GM19035 (cell line): ENCODE data around the gene KCNJ6.
"Not testable (repeated sequence)": the region's sequence is repeated elsewhere in the genome, so short reads cannot be mapped to it uniquely, and the experiment has no call there.

Experiments used
- ATAC-seq: cut with Tn5 transposase; IDR thresholded peaks from one replicate; pipeline ENCODE4 v1.9.1; 2021; ENCODE audit not compliant: unreplicated experiment

Gene KCNJ6

GRCh38 chr21:37746849-37747248, 169.4 kb downstream of the KCNJ6 start:
- no peak for ATAC-seq

GRCh38 chr21:37744551-37744950, 171.7 kb downstream of the KCNJ6 start:
- ATAC-seq: no peak

- no peak for ATAC-seq
Measured at GRCh38 chr21:37742532-37742931, 173.7 kb downstream of the KCNJ6 start.

- no peak for ATAC-seq
Measured at GRCh38 chr21:37742115-37742514, 174.1 kb downstream of the KCNJ6 start.

GRCh38 chr21:37737996-37738395, 178.3 kb downstream of the KCNJ6 start:
- no peak for ATAC-seq

GRCh38 chr21:37737507-37737906, 178.8 kb downstream of the KCNJ6 start:
- no peak for ATAC-seq

GRCh38 chr21:37734846-37735245, 181.4 kb downstream of the KCNJ6 start:
- ATAC-seq: no peak

GRCh38 chr21:37732927-37733326, 183.3 kb downstream of the KCNJ6 start:
- ATAC-seq: no peak

- ATAC-seq: no peak
Measured at GRCh38 chr21:37724201-37724600, 192.1 kb downstream of the KCNJ6 start.

- ATAC-seq: no peak
Measured at GRCh38 chr21:37717534-37717933, 198.7 kb downstream of the KCNJ6 start.

GRCh38 chr21:37712569-37712934, 203.7 kb downstream of the KCNJ6 start:
- not testable (repeated sequence) for ATAC-seq

- ATAC-seq: no peak
Measured at GRCh38 chr21:37711836-37712568, 204.3 kb downstream of the KCNJ6 start.

- ATAC-seq: no peak
Measured at GRCh38 chr21:37711286-37711829, 204.9 kb downstream of the KCNJ6 start.

GRCh38 chr21:37710546-37711285, 205.5 kb downstream of the KCNJ6 start:
- no peak for ATAC-seq

GRCh38 chr21:37704751-37705150, 211.5 kb downstream of the KCNJ6 start:
- no peak for ATAC-seq

GRCh38 chr21:37702241-37702640, 214.0 kb downstream of the KCNJ6 start:
- no peak for ATAC-seq

GRCh38 chr21:37700641-37701202, 215.5 kb downstream of the KCNJ6 start:
- peak; percentile 94 for ATAC-seq

GRCh38 chr21:37699024-37699775, 217.1 kb downstream of the KCNJ6 start:
- ATAC-seq: no peak

GRCh38 chr21:37696936-37697335, 219.3 kb downstream of the KCNJ6 start:
- no peak for ATAC-seq

GRCh38 chr21:37695111-37695510, 221.1 kb downstream of the KCNJ6 start:
- no peak for ATAC-seq

GRCh38 chr21:37688952-37689659, 227.2 kb downstream of the KCNJ6 start:
- no peak for ATAC-seq
